WI38 (cell line): ENCODE data around the gene EXOC4.

Experiments
- H3K4me3 ChIP-seq: 2 replicates; pipeline ENCODE4 v1.5.1; 2011; ENCODE audit warnings: low read depth, mild to moderate bottlenecking, control low read depth, low read length
- TF ChIP-seq, protein P1 (sequence below): IDR thresholded peaks from 2 replicates; pipeline ENCODE4 v1.5.1; 2012; ENCODE audit warnings: low read depth, mild to moderate bottlenecking, control low read depth, low read length

The EXOC4 gene

DNA sequence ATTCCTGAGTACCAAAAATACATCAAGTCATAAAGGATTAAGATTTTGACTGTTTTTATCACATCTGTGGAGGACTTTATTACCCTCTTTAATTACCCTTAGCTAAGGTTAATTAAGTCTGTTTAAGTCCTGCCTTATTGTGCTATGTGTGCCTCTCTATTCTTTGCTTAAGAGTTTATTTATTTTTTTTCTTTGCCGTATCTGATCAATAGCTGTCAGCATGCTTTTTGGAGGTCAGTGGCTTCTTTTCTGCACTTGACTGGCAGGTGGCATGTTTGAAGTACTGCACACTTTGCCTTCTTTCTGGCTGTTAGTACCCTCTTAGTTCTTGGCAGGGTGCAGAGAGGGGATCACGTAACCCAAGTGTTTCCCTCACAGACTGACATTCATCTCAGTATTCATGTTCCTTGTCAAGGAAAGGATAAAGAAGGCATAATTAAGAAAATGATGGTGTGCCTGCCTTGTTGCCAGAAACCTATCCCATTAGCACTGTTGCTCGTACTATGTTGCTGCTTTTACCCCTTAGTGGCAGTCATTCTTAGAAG, 225.8 kb downstream of the EXOC4 start:
- H3K4me3 ChIP-seq, result no peak overlapping the region
- TF ChIP-seq, protein P1, sequence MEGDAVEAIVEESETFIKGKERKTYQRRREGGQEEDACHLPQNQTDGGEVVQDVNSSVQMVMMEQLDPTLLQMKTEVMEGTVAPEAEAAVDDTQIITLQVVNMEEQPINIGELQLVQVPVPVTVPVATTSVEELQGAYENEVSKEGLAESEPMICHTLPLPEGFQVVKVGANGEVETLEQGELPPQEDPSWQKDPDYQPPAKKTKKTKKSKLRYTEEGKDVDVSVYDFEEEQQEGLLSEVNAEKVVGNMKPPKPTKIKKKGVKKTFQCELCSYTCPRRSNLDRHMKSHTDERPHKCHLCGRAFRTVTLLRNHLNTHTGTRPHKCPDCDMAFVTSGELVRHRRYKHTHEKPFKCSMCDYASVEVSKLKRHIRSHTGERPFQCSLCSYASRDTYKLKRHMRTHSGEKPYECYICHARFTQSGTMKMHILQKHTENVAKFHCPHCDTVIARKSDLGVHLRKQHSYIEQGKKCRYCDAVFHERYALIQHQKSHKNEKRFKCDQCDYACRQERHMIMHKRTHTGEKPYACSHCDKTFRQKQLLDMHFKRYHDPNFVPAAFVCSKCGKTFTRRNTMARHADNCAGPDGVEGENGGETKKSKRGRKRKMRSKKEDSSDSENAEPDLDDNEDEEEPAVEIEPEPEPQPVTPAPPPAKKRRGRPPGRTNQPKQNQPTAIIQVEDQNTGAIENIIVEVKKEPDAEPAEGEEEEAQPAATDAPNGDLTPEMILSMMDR, result no peak

DNA sequence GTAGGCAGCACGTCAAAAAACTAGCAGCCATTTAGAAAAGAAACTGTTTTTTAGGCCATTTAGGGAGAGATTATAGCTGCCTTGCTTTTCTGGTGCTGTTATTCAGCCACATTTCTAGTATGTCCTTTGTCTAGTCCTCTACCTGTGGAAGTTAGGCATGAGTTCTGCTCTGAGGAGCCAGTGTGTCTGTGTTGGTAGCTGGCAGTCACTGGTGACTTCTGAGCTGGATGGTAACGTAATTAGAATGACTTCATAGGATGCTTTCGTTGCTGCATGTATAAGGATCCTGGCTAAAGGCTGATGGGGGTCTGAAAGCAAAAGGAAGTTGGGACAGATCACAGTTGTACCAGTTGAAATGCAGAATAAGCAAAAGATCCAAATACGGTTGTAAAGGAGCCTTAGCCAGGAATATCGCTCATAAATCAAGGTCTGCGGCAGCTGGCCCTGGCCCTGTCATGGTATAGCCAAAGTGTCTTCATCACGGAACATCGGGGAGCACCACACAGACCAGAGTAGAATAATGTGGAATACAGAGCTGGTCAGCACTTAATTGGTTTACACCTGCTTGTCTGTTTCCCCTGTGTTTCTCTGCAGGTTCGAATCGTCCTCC, 226.7 kb downstream of the EXOC4 start:
- TF ChIP-seq, protein P1, result no peak

DNA sequence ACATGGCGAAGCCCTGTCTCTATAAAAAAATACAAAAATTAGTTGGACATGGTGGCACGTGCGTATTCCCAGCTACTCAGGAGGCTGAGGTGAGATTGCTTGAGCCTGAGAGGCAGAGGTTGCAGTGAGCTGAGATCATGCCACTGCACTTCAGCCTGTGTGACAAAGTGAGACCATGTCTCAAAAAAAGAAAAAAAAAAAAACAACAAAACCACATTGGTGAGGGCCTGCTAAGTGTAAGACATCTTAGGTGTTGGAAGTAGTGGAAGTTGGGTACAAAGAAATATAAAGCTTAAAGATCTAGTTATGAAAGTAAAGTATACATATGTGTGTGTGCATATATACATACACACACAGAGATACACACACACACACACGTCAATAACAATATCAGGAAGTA, 228.0 kb downstream of the EXOC4 start:
- TF ChIP-seq, protein P1, result no peak
- no peak overlapping the region for H3K4me3 ChIP-seq

More for the DNA sequence above, 226.7 kb downstream of the EXOC4 start:
- H3K4me3 ChIP-seq, result no peak overlapping the region

DNA sequence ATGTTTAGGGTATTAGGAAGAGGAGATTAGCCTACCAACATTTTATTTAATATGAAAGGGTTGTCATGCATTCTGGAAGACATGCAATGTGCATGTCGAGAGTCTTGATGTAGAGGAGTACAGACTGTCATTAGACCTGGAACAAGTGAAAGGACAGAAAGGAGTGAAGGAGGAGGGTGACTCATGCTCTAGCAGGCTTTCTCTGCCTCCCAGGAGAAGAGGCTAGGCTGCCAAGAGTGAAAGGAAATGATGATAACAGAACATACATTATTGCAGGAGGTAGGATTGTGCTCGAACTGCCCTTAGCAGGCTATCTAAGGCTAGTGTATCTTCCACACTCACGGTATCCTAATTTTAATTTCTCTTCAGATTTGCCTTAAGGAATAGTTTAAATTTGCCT, 228.8 kb downstream of the EXOC4 start:
- H3K4me3 ChIP-seq, result no peak overlapping the region
- TF ChIP-seq, protein P1, result no peak

DNA sequence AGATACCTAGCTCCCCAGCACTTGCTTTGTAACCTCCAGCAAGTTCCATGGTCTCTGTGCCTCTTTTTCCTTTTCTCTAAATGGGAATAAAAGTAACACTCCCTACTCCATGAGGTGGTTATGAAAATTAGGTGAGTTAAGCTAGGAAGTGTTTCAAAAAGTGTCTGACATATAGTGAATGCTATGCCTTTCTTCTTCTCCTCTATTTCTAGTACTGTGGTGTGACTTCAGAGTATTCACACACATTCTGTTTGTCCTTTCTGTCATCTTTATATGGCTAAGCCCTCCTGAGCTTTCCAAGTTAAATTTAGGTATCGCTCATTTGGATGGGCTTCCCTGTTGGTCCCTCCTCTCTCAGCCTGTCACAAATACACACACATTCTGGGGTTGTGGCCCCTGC, 229.7 kb downstream of the EXOC4 start:
- H3K4me3 ChIP-seq, result no peak overlapping the region
- TF ChIP-seq, protein P1, result no peak

DNA sequence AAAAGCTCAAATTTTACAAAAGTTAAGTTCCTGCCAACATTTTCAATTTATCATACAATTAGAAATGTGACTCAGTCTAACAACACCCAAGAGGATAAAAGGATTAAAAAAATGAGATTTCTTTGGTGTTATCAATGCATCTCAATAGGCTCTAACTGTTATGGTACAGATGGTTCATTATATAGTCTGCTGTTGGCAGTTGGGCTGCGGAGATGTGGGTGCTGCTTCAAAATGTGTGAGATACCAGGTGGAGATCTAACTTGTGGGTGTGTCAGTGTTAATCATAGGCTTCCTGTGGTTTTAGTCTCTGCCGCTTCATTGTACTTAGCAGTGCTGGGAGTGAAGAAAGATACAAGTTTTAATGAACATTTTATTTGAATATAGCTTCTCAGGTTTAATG, 231.2 kb downstream of the EXOC4 start:
- TF ChIP-seq, protein P1, result no peak
- no peak overlapping the region for H3K4me3 ChIP-seq

DNA sequence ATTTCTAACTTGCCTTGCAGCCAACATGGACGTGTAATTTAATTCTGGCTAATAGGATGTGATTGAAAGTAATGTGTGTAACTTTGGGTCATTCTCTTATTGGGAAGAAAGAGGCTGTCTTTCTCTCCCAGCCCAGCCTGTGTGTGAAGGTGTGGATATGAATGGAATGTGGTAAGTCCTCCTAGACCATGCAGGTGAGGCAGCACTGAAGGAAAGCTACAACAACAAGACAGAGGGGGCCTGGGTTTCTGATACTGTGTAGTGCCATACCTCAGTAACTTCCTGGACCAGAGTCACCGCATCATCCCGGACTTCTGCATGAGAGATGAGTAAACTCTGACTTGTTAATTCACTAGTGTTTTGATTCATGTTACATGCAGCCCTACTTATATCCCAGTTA, 237.0 kb downstream of the EXOC4 start:
- TF ChIP-seq, protein P1, result no peak
- no peak overlapping the region for H3K4me3 ChIP-seq
